ENCODE data around the gene EEF1A2. TPM values are rescaled to one million over a fixed set of nuclear protein-coding genes. Genes with fewer than 3 reads are reported as not detected.

The EEF1A2 gene
- total RNA-seq, 1 donor from 2014 or later = 55.3 TPM

DNA sequence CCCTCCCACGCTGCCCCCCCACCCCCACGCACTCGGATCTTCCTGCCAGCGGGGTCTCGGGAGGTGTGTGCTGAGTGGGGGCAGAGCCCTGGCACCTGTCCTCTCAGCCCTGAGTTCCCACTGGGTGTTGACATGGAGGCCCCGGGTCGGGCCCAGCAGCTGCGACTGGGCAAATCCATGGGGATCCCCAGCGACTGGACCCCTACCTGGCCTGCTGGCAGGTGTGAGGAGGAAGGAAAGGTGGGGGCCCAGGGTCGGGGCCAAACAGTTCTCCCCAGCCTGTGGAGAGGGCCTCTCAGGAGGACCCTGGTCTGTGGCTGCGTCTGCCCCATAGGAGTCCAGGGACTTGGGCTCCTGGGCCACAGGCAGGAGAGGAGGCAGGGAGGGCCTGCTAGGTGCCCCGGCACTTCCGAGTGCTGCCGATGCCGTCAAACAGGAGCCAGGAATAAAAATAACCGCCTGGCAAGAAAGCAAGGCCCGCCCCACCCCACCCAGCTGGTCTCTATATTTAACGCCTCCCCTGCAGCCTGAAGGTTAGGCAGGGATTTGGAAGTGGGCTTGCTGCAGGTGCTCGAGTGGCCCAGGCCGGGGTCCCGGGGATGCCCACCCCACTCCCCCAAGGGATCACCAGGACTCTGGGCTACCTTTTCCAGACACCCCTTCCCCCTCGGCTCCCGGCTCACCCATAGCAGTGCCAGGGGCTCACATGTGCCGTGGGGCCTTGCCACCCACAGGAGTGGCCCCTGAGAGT is 1.4 kb upstream of the EEF1A2 start:
- no peak for DNase-seq
- TF ChIP-seq, protein P1, sequence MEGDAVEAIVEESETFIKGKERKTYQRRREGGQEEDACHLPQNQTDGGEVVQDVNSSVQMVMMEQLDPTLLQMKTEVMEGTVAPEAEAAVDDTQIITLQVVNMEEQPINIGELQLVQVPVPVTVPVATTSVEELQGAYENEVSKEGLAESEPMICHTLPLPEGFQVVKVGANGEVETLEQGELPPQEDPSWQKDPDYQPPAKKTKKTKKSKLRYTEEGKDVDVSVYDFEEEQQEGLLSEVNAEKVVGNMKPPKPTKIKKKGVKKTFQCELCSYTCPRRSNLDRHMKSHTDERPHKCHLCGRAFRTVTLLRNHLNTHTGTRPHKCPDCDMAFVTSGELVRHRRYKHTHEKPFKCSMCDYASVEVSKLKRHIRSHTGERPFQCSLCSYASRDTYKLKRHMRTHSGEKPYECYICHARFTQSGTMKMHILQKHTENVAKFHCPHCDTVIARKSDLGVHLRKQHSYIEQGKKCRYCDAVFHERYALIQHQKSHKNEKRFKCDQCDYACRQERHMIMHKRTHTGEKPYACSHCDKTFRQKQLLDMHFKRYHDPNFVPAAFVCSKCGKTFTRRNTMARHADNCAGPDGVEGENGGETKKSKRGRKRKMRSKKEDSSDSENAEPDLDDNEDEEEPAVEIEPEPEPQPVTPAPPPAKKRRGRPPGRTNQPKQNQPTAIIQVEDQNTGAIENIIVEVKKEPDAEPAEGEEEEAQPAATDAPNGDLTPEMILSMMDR (IDR thresholded peaks at IDR 0.05; ENCODE audit: partially characterized antibody, unreplicated experiment) = no peak
- H3K27ac Mint-ChIP-seq (ENCODE audit: unreplicated experiment) = no peak overlapping the region
- peaks cover 8% of the 10 kb centered on the region for H3K9me3 Mint-ChIP-seq (ENCODE audit: unreplicated experiment)
- H3K4me3 Mint-ChIP-seq (ENCODE audit: unreplicated experiment) = no peak overlapping the region
- H3K36me3 Mint-ChIP-seq (ENCODE audit: unreplicated experiment) = peaks cover 9% of the 10 kb centered on the region
- H3K4me1 Mint-ChIP-seq (ENCODE audit: low read depth, unreplicated experiment) = peaks cover 2% of the 10 kb centered on the region
- peaks cover 6% of the 10 kb centered on the region for H3K27me3 Mint-ChIP-seq (ENCODE audit: unreplicated experiment)

GRCh38 chr20:63499338-63499969 is 571 bp upstream of the EEF1A2 start:
- DNase-seq = peak; percentile 78
- H3K9me3 Mint-ChIP-seq (ENCODE audit: unreplicated experiment) = peaks cover 3% of the 10 kb centered on the region
- TF ChIP-seq, protein P1 (IDR thresholded peaks at IDR 0.05; ENCODE audit: partially characterized antibody, unreplicated experiment) = no peak
- peaks cover 2% of the 10 kb centered on the region for H3K4me1 Mint-ChIP-seq (ENCODE audit: low read depth, unreplicated experiment)
- no peak overlapping the region for H3K4me3 Mint-ChIP-seq (ENCODE audit: unreplicated experiment)
- no peak overlapping the region for H3K27ac Mint-ChIP-seq (ENCODE audit: unreplicated experiment)
- H3K27me3 Mint-ChIP-seq (ENCODE audit: unreplicated experiment) = peaks cover 6% of the 10 kb centered on the region
- H3K36me3 Mint-ChIP-seq (ENCODE audit: unreplicated experiment) = peaks cover 3% of the 10 kb centered on the region

GRCh38 chr20:63497946-63498935 is 642 bp downstream of the EEF1A2 start:
- peaks cover 4% of the 10 kb centered on the region for H3K27me3 Mint-ChIP-seq (ENCODE audit: unreplicated experiment)
- no peaks in the 10 kb centered on the region for H3K36me3 Mint-ChIP-seq (ENCODE audit: unreplicated experiment)
- peak; percentile 49 for DNase-seq
- H3K4me1 Mint-ChIP-seq (ENCODE audit: low read depth, unreplicated experiment) = peaks cover 2% of the 10 kb centered on the region
- peaks cover 3% of the 10 kb centered on the region for H3K9me3 Mint-ChIP-seq (ENCODE audit: unreplicated experiment)
- no peak overlapping the region for H3K27ac Mint-ChIP-seq (ENCODE audit: unreplicated experiment)
- TF ChIP-seq, protein P1 (IDR thresholded peaks at IDR 0.05; ENCODE audit: partially characterized antibody, unreplicated experiment) = no peak
- H3K4me3 Mint-ChIP-seq (ENCODE audit: unreplicated experiment) = peak overlapping the region; percentile 34

DNA sequence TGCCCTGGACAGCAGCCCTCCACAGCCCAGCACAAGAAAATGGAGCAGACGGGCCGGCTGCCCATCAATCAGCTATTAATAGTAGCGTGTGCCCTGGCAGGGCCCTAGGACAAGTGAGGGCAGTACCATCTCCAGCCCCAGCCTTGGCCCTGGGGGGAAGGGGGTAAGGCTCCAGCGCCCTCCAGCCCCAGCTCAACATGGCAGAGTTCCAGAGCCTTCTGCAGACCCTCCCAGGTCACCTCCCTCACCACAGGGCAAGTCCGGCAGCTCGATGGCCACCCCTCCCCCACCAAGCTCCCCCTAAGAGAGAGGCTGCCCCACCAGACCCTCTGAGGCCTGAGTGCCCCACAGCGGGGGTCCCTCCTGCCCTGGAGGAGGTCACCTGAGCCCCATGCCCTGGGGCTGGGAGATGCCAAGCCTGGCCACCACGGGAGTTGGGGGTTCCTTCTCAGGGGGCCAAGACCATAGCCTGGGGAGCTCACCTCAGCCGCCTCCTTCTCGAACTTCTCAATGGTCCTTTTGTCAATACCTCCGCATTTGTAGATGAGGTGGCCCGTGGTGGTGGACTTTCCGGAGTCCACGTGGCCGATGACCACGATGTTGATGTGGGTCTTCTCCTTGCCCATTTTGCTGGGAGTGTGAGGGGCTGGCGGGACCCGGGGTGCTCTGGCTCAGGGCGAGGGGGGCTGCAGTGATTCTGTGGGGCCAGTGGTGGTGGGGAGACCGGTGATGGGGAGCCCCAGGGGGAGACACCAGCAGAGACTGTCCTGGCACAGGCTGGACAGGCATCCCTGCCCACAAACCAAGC is 1.5 kb downstream of the EEF1A2 start:
- Mint-ChIP-seq H3K4me1 (ENCODE audit: low read depth, unreplicated experiment) (peaks cover 2% of the 10 kb centered on the region), H3K36me3 (ENCODE audit: unreplicated experiment) (peaks cover 5% of the 10 kb centered on the region), H3K27ac (ENCODE audit: unreplicated experiment) (no peak overlapping the region), H3K27me3 (ENCODE audit: unreplicated experiment) (peaks cover 4% of the 10 kb centered on the region), H3K4me3 (ENCODE audit: unreplicated experiment) (no peak overlapping the region), H3K9me3 (ENCODE audit: unreplicated experiment) (peaks cover 3% of the 10 kb centered on the region)
- peak; percentile 27 for DNase-seq
- TF ChIP-seq, protein P1 (IDR thresholded peaks at IDR 0.05; ENCODE audit: partially characterized antibody, unreplicated experiment) = no peak

Data from glutamatergic neuron (in vitro differentiated cells).